ENCODE results near the gene CA12. TPM values are rescaled to one million over a fixed set of nuclear protein-coding genes. Genes with fewer than 3 reads are reported as not detected.

Gene CA12
- total and polyA plus RNA-seq, 9 of the 15 experiments (the other 6 are each of a cell fraction or from before 2014, with no cell fraction given), result 0.01 to 0.78 (median 0.15) TPM; not detected in 1

DNA sequence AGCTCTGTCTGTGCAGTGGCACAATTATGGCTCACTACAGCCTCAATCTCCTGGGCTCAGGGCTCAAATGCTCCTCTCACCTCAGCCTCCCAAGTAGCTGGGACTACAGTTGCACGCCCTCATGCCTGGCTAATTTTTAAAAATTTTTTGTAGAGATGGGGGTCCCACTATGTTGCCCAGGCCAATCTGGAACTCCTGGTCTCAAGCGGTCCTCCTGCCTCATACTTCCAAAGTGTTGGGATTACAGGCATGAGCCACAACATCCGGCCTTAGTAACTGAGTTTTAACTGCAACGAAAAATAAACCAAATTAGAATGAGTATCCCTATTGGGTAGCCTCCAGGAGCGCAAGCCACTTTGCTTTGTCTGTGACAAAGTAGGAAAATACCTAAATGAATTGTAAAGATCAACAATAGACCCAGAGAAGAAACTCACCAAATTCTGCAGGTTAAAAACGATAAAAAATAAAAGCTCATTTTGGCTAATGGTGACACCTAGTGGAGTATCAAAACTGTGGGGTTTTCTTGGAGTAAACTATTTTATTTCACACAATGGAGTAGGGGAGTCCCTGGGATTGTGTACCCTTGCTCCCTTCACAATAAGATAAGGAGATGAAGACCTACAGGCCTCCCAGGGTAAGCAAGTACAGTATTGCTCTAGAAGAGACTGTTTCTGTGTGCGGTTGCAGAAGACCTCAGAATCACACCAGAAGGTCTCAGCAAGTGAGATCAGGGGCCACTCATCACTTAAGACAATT, 21.0 kb upstream of the CA12 start (continued):
- TF ChIP-seq, protein P1, sequence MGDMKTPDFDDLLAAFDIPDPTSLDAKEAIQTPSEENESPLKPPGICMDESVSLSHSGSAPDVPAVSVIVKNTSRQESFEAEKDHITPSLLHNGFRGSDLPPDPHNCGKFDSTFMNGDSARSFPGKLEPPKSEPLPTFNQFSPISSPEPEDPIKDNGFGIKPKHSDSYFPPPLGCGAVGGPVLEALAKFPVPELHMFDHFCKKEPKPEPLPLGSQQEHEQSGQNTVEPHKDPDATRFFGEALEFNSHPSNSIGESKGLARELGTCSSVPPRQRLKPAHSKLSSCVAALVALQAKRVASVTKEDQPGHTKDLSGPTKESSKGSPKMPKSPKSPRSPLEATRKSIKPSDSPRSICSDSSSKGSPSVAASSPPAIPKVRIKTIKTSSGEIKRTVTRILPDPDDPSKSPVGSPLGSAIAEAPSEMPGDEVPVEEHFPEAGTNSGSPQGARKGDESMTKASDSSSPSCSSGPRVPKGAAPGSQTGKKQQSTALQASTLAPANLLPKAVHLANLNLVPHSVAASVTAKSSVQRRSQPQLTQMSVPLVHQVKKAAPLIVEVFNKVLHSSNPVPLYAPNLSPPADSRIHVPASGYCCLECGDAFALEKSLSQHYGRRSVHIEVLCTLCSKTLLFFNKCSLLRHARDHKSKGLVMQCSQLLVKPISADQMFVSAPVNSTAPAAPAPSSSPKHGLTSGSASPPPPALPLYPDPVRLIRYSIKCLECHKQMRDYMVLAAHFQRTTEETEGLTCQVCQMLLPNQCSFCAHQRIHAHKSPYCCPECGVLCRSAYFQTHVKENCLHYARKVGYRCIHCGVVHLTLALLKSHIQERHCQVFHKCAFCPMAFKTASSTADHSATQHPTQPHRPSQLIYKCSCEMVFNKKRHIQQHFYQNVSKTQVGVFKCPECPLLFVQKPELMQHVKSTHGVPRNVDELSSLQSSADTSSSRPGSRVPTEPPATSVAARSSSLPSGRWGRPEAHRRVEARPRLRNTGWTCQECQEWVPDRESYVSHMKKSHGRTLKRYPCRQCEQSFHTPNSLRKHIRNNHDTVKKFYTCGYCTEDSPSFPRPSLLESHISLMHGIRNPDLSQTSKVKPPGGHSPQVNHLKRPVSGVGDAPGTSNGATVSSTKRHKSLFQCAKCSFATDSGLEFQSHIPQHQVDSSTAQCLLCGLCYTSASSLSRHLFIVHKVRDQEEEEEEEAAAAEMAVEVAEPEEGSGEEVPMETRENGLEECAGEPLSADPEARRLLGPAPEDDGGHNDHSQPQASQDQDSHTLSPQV (IDR thresholded peaks at IDR 0.05), result 0 out of 2 replicates have a peak, but pooled peaks have one; percentile 25
- TF ChIP-seq, protein P2, sequence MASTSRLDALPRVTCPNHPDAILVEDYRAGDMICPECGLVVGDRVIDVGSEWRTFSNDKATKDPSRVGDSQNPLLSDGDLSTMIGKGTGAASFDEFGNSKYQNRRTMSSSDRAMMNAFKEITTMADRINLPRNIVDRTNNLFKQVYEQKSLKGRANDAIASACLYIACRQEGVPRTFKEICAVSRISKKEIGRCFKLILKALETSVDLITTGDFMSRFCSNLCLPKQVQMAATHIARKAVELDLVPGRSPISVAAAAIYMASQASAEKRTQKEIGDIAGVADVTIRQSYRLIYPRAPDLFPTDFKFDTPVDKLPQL (IDR thresholded peaks at IDR 0.05; ENCODE audit: extremely low read depth, insufficient read length), result no peak
- TF ChIP-seq, protein P3, sequence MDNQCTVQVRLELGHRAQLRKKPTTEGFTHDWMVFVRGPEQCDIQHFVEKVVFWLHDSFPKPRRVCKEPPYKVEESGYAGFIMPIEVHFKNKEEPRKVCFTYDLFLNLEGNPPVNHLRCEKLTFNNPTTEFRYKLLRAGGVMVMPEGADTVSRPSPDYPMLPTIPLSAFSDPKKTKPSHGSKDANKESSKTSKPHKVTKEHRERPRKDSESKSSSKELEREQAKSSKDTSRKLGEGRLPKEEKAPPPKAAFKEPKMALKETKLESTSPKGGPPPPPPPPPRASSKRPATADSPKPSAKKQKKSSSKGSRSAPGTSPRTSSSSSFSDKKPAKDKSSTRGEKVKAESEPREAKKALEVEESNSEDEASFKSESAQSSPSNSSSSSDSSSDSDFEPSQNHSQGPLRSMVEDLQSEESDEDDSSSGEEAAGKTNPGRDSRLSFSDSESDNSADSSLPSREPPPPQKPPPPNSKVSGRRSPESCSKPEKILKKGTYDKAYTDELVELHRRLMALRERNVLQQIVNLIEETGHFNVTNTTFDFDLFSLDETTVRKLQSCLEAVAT (IDR thresholded peaks at IDR 0.05), result no peak
- TF ChIP-seq ATF7 (IDR thresholded peaks at IDR 0.05) (0 out of 2 replicates have a peak, but pooled peaks have one; percentile 15), NR2C2 (CRISPR knock-in tag; IDR thresholded peaks at IDR 0.05) (no peak), NR2C2 (tag; IDR thresholded peaks at IDR 0.05) (no peak), ZNF766 (CRISPR knock-in tag; conservative IDR thresholded peaks at IDR 0.05) (peak; percentile 55; the same call in 1 of the 2 replicates), PRPF4 (IDR thresholded peaks at IDR 0.05; ENCODE audit: insufficient read depth, low read depth, low read length, poor library complexity, severe bottlenecking) (no peak), ZNF644 (tag; IDR thresholded peaks at IDR 0.05; ENCODE audit: low read depth) (no peak), DNMT1 (IDR thresholded peaks at IDR 0.05) (no peak), NBN (IDR thresholded peaks at IDR 0.05; ENCODE audit: low read depth) (no peak), ZBTB1 (CRISPR knock-in tag; IDR thresholded peaks at IDR 0.05; ENCODE audit: borderline replicate concordance, low read depth) (no peak), MNT (conservative IDR thresholded peaks at IDR 0.05) (0 out of 4 replicates have a peak, but pooled peaks of 1 of the 2 experiments have one; percentile 22)
- TF ChIP-seq, protein P4, sequence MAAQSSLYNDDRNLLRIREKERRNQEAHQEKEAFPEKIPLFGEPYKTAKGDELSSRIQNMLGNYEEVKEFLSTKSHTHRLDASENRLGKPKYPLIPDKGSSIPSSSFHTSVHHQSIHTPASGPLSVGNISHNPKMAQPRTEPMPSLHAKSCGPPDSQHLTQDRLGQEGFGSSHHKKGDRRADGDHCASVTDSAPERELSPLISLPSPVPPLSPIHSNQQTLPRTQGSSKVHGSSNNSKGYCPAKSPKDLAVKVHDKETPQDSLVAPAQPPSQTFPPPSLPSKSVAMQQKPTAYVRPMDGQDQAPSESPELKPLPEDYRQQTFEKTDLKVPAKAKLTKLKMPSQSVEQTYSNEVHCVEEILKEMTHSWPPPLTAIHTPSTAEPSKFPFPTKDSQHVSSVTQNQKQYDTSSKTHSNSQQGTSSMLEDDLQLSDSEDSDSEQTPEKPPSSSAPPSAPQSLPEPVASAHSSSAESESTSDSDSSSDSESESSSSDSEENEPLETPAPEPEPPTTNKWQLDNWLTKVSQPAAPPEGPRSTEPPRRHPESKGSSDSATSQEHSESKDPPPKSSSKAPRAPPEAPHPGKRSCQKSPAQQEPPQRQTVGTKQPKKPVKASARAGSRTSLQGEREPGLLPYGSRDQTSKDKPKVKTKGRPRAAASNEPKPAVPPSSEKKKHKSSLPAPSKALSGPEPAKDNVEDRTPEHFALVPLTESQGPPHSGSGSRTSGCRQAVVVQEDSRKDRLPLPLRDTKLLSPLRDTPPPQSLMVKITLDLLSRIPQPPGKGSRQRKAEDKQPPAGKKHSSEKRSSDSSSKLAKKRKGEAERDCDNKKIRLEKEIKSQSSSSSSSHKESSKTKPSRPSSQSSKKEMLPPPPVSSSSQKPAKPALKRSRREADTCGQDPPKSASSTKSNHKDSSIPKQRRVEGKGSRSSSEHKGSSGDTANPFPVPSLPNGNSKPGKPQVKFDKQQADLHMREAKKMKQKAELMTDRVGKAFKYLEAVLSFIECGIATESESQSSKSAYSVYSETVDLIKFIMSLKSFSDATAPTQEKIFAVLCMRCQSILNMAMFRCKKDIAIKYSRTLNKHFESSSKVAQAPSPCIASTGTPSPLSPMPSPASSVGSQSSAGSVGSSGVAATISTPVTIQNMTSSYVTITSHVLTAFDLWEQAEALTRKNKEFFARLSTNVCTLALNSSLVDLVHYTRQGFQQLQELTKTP (IDR thresholded peaks at IDR 0.05; ENCODE audit: low read depth in 1 of 2, partially characterized antibody in 2 of 2), result no peak
